ENCODE results near the gene CERS4.
"Not testable (repeated sequence)": the region's sequence is repeated elsewhere in the genome, so short reads cannot be mapped to it uniquely, and the experiment has no call there.

Gene CERS4

DNA sequence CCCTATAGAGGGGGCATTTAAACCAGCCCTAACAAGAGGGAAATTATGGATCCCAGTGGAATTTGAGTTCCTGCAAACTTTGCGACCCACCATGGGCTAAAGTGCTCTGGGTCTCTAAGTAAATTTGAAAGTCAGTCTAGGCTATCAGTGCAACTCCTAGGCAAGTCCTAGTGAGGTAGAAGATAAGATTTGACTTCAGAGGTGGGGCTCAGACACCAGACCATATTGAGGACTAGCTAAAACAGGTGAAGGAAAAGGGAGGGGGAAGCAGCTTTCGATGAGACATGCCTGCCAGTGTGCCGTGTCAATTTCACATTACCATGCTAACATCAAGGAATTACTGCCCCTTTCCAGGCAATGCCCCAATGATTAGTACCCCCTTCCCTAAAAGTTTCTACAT is 60.6 kb downstream of the CERS4 start:
- DNase-seq = no peak

DNA sequence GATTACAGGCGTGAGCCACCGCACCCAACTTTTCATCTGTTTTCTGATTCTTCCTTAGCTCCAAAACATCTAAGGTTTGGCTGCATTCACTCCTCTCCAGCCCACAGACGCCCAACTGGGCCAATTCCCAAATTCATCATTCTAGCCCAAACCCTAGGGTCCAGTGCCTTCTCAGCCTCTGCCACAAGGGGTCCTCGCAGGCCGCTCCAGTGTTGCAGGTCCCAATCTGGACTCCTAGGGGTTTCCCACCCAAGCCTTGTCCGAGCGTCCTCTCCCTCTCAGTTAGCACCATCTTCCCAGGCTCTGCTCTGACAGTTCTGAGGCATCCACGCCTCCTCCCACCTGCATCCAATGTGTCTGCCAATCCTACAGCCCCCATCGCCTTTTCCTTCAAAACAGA is 67.3 kb downstream of the CERS4 start:
- DNase-seq = not testable (repeated sequence)

DNA sequence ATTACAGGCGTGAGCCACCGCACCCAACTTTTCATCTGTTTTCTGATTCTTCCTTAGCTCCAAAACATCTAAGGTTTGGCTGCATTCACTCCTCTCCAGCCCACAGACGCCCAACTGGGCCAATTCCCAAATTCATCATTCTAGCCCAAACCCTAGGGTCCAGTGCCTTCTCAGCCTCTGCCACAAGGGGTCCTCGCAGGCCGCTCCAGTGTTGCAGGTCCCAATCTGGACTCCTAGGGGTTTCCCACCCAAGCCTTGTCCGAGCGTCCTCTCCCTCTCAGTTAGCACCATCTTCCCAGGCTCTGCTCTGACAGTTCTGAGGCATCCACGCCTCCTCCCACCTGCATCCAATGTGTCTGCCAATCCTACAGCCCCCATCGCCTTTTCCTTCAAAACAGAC is 82.2 kb downstream of the CERS4 start:
- not testable (repeated sequence) for DNase-seq

DNA sequence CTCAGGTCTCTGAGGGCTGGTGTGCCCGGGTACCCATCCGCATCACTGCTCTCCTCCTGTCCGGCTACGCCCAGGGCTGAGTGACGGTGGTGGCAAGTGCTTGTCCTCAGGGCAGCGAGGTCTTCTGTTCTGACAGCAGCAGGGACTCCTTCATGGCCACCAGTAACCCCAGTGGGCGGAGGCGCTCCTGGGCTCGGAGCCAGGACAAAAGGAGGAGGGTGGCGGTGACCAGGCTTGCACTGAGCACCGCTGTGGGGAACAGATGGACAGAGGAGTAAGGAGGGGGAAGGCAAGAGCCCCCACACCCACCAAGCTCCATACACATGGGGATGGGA is 93.2 kb downstream of the CERS4 start:
- DNase-seq = no peak

DNA sequence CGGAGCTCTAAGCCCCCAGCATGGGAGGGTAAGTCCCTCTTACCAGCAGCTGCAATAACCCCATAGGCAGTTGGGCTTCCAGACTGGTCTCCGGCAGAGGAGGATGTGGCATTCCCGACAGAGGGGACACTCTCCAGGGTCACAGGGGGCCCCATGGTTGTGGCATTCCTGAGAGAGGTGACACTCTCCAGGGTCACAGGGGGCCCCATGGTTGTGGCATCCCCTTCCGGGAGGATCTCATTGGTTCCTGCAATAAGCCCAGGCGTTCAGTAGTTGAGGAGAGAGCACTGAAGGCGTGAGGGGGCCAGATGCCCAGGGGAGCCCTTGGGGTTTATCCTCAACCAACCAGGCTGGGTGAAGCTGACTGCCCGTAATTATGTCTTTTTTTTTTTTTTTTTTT is 93.6 kb downstream of the CERS4 start:
- DNase-seq = no peak

DNA sequence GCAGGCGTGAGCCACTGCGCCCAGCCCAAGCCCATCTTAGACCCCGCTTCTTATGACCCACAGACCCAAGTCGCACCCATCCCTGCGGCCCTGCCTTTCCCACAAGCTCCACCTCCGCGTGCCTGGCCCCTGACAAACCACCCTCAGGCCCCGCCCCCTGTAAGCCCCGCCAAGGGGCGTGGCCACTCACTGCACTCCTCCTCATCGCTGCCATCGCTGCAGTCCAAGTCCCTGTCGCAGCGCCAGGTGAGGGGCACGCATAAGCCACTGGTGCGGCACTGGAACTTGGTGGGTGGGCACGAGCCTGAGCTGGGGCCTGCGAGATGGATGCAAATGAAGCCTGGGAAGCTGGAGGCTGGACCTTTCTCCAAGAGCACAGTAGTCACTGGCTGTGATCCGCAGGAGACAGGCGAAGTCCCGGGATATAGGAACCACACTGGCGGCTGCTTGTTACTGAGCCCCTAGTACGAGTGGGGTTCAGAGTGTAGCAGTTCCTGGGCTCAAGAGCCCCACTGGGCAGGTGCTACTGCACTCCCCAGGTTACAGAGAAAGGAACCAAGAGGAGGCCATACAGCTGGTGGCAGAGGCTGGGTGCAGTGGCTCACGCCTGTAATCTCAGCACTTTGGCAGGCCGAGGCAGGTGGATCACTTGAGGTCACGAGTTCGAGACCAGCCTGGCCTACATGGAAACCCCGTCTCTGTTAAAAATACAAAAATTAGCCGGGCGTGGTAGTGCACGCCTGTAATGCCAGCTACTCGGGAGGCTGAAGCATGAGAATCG is 95.9 kb downstream of the CERS4 start:
- no peak for DNase-seq

DNA sequence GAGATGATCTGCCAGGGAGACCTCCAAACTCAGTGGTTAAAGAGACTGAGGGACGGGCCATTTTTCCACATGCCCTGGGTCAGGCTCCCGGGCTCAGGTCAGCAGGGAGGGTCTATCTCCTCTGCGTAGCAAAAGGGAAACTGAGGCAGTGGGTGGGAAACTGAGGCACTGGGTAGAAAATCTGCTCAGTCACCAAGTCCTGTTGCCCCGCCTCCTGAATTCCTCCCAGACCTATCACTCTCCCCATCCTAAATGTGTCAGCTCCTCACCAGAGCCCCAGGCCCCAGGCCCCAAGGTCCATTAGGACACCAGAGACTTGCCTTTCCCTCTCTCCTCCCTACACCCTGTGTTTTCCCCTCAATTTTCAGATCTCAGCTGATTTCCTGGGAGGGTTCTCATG is 96.6 kb downstream of the CERS4 start:
- DNase-seq = no peak

DNA sequence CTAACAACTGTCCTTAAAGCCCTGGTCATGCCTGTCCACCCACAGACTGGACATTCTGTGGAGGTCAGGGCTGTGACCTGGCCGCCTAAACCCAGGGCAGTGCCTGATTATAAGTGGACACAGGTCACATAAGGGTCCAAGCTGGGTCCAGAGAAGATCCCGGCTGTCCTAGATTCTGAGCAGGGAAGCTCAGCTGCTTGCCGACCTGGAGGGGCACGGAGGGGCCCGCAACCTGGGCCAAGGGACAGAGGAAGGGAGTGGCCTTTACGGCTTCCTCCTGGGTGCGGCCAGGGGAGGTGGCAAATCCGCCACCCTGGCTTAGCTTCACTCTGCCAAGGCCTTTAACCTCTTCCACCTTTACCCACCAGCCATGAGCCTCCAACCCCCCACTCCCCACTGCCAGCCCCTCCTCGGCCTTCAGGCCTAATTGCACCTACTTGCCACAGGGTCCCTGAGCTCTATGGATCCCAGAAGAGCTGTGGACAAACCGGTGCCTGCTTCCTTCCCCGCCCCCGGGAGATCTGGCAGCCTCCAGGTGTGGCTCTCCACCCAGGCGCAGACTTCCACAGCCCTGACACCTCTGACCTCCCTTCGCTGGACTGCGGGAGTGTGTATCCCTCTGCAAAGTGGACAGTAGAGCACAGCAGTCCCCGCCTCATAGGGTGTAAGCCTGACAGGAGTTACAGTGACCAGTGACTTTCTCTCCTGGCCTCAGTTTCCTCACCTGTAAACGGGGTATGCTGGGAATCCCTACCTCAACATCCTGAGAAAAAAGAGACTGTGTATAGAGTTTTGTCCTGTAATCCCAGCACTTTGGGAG is 97.3 kb downstream of the CERS4 start:
- no peak for DNase-seq

DNA sequence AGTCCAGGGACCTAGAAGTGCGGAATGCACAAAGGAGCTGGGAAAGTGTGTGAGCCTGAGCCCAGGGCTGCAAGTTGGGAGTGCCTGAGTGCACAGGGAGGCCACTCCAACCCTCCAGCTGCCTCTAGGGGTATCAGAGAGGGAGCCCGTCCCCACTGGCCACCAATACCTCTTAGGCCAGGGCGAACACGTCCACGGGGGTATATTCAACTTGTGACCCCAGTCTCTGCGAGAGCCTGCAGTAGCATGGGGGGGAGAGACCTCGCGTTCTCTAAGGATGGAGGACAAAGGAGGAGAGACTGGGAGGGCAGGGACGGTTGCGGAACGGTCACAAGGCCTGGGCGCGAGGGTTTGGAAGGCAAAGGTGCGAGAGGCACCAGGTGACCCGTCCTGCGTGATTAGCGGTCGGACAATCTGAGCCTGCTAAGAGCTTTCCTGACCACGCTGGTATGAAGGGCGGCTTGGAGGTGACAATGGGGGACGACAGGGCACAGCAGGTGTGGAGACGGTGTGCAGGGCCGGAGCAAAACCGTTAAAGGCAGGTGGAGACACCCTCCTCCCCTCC is 98.3 kb downstream of the CERS4 start:
- peak; percentile 35 for DNase-seq

DNA sequence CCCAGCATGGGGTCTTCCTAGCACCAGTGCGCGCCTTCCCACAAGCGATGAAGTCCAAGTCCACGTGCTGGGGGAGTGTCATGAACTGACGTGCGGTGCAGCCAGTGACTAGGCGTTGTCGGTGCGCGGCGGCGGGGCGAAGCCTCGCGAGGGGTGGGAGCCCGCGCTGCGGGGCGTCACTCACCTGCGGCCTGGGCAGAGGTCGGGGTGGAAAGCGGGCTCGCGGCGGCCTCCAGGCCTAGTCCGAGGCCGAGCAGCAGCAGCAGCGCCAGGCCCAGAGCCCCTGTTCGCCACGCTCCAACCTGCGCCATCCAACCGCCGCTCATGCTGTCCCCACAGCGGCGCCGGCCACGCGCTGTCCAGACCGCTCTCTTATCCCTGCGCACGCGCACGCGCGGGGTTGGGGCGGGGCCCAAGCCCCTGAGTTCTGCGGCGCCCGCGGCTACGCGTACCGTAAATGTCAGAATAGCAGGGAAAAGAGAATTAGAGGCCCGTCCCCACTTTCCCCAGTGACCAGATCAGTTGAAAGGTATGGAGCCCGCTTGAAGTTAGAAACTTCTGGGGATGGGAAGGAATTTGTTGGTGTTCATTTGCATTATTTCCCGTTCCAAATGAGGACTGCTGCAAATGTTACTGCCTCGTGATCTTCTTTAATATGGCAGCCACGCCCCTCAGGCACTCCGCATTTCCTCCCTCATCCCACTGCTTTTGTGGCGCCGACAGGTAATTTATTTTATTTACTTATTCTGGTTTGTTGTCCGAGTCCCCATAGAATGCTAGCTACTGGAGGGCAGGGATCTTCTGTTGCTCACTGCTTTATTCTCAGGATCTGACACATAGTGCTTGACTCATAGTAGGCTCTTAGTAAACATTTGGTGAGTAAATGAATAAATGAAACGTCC is 99.0 kb downstream of the CERS4 start, which contains the start of gene CD320:
Gene CD320 (minus strand): TSS at position 394 of the 902 bp plus-strand sequence. CDS start 68 bp downstream, at position 326.
- DNase-seq = peak; percentile 91

DNA sequence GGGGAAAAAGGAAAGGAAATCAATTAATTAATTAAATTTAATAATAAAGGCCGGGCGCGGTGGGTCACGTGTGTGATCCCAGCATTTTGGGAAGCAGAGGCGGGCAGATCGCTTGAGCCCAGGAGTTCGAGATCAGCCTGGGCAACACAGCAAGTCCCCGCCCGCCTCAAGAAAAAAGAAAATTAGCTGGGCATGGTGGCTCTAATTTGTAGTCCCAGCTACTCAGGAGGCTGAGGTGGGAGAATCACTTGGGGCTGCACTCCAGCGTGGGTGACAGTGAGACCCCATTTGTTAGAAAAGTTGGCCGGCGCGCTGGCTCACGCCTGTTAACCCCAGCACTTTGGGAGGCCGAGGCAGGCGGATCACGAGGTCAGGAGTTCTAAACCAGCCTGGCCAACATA is 99.7 kb downstream of the CERS4 start:
- no peak for DNase-seq

DNA sequence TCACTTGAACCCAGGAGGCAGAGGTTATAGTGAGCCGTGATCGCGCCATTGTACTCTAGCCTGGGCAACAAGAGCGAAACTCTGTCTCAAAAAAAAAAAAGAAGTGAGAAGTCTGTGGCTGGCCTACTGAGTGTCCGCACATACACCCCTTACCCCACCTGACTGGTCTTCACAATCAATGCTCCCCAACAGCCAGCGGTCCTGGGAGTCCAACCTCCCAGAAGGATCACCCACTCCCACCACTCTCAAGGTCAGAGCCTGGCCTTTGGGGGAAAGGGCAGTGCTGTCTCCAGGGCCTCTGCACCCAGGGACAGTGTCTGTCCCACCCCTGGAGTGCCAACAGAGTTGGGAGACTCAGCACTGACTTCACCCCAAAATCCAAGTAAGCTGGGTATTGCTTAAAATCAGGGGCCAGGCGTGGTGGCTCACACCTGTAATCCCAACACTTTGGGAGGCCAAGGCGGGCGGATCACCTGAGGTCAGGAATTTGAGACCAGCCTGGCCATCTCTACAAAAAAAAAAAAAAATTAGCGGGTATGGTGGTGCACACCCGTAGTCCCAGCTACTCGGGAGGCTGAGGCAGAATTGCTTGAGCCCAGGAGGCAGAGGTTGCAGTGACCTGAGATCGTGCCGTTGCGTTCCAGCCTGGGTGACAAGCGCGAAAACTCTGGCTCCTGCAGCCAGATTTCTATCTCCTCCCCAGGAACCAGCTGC is 101.3 kb downstream of the CERS4 start:
- DNase-seq = no peak

DNA sequence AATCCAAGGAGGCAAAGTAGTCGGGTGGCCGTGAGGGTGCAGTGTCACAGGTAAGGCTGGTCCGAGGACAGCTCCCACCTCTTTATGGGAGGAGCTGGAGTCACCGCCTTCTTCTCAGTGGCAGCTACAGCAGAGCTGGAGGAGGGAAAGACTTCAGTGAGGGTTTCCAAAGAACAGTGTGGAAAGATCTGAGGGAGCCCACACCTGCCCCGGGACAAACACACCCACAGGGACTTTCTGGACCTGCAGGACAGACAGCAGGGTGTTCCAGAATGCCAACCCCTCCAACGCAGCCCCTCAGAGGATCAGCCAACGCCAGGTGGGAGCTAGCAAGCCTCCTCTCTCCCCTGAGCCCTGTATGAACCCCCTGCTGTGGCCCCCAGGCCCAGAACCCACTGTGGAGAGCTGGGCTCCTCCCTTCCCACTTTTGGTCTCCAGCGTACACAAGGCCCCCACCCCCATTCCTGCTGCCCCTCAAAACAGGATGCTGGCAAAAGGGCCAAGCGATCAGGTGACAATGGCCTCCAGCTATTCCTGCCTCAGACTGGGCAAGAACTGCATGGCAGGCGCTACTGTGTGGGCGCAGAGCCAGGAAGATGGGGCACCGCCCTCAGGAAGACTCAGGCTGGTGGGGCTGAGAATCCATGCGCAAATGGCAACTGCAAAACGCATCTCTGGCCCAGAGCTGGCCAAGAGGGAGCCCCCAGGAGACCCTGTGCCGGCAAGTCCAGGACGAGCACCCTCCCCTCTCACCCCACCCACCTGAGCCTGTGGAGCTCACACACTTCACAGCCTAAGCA is 102.5 kb downstream of the CERS4 start:
- DNase-seq = no peak

Data from DMS79 treated with DMSO at 0.1 percent for 48 hours (cell line).